GM19035 (cell line): ENCODE results near the gene CCDC63.

Experiments used
- ATAC-seq: cut with Tn5 transposase; IDR thresholded peaks from one replicate; pipeline ENCODE4 v1.9.1; 2021; ENCODE audit not compliant: unreplicated experiment

The CCDC63 gene

DNA sequence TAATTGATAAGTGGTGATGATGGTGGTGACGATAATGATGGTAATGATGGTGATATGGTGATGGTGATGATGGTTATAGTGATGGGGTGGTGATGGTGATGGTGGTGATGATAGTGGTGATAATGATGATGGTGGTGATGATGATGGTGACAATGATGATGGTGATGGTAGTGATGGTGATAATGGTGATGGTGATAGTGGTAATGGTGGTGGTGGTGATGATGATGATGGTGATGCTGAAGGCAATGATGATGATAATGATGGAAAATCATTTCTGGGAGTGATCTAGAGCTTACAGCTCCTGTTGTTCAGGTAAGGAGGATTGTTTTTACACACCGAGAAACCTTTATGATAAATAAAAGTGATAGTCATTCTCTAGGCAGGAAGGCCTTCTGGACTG, 33.9 kb downstream of the CCDC63 start:
- no peak for ATAC-seq

DNA sequence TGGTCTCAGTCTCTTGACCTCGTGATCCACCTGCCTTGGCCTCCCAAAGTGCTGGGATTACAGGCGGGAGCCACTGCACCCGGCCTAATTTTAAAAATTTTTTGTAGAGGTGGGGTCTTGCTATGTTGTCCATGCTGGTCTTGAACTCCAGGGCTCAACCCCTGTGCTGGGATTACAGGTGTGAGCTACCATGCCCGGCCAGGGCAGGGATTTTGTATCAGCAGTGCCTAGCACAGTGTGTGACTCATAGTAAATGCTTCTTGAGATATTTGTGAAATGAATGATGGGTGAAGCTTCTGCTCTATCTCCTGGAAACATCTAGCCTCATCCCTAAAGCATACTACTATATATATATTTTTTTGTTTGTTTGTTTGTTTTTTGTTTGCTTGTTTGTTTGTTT, 36.5 kb downstream of the CCDC63 start:
- no peak for ATAC-seq

DNA sequence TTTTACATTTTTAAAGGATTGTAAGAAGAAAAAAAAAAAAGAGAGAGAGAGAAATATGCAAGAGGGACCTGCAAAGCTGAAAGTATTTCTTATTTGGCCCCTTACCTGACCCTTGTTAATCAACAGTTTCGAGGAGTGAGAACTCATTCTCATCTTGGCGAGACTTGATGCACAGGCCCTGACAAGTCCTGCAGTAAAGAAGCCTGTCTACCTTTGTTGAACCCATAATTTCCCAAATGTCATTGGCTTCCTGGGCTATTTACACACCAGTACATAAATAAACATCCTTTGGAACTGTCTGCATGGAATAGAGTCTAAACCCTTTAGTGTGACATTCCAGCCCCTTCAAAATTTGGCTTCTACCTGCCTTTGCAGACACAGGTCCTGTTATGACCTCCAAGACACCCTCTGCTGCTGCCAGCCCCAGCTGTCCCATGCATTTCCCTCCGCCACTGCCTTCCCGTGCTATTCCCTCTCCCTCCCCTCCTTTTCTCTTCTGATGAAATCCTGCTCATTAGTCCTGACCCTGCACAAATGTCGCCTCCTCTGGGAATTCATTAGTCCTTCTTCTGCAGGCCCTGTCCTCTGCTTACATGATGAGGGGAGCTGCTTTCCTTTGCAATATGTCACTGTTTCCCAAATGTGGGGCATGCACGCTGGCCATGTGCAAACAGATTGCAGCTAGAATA, 38.5 kb downstream of the CCDC63 start:
- no peak for ATAC-seq

DNA sequence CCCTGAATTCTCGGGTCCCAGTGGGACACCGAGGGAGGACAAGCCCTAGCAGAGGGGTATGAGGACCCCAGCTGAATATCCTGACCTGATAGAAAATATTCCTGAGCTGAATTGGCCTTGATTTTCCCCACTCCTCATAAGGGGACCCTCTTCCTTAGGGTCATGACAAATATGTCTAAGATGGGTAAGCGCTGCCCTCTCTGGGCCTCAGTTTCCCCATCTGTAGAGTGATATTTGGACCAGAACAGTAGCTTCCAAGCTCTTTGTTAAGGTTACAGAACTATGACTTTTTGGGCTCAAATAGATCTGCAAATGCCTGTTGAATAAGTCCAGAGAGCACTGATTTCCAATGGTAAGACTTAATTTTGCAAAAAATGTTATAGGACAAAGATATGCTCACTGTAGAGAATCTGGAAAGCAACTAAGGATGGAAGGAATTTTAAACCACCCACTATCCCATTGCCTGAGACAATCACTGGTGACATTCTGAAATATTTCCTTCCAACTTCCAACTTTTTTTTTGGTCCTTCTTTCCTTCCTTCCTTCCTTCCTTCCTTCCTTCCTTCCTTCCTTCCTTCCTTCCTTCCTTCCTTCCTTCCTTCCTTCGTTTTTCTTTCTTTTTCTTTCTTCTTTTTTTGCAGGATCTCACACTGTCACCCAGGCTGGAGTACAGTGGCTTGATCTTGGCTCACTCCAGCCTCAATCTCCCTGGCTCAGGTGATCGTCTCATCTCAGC, 41.6 kb downstream of the CCDC63 start:
- ATAC-seq: no peak

DNA sequence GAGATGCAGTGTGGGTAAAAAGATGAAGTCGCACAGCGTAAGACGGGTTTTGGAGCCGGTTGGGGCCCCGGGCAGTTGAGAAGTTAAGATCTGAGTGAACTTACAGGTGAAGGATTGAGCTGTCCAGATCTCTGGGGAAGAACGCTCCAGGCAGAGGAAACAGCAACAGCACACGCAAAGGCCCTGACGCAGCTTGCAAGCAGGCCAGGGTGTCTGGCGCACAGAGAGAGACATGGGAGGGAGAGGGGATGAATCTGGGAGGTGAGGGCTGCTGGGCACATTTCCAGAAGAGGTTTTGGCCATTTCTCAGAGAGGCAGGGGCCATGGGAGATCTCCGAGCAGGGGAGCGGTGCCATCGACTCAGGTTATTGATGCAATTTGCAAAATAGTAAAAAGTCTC, 42.6 kb downstream of the CCDC63 start:
- ATAC-seq: no peak

DNA sequence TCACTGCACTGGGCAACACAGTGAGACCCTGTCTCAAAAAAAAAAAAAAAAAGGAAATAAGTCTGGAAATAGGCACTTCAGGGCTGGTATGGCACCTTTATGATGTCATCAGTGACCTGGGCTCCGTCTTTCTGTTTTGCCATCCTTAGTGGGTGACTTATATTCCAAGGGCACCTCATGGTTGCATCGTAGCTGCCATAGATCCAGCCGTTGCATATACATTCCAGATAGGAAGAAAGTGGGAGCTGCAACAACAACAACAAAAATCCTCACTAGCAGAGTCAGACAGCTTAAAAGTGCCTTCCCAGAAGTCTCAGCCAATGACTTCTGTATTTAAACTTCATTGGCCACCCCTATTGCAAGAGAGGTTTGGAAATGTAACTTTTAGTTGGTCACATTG, 47.2 kb downstream of the CCDC63 start:
- ATAC-seq: no peak

DNA sequence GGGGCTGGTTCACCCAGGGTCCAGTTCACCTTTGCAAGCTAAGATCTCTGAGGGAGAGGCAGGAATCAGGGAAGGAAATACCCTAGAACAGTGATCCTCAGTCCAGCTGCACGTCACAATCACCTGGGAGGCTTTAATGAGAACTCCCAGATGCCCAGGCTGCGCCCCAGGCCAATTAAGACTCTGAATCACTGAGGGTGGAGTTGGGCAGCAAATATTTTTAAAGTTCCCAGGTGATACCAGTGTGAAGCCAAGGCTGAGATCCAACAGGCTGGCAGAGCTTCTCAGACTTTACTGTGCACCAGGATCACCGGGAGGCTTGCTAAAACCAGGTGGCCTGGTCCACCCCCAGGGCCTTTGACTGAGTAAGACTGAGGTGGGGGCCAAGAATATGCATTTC, 49.8 kb downstream of the CCDC63 start:
- ATAC-seq: no peak

DNA sequence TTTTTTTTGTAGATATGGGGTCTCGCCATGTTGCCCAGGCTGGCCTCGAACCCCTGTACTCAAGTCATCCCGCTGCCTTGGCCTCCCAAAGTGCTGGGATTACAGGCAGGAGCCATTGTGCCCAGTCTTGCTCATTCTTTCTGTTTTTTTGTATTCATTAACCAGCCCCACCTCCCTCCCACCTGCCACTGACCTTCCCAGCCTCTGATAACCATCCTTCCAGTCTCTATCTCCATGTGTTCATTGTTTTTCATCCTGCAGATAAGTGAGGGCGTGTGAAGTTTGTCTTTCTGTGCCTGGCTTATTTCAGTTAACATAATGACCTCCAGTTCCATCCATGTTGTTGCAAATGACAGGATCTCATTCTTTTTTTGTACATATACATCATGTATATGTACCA, 54.6 kb downstream of the CCDC63 start:
- ATAC-seq: no peak

DNA sequence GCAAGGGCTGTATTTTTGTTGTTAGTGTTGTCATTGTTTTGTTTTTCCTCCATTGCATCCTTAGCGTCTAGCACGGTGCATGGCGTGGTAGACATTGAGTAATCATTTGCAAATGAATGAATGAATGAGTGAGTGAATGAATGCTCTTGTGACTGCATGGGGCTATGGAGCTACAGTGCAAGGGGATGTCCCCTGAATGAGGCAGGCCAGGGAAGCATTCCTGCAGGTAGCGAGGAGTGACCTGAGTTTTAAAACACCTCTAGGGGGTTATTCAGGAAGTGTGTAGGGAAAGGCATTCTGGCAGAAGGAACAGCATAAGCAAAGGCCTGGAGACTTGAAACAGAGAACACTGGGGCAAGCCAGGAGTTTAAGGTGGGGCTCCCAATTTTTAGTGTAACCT, 56.7 kb downstream of the CCDC63 start:
- ATAC-seq: no peak

DNA sequence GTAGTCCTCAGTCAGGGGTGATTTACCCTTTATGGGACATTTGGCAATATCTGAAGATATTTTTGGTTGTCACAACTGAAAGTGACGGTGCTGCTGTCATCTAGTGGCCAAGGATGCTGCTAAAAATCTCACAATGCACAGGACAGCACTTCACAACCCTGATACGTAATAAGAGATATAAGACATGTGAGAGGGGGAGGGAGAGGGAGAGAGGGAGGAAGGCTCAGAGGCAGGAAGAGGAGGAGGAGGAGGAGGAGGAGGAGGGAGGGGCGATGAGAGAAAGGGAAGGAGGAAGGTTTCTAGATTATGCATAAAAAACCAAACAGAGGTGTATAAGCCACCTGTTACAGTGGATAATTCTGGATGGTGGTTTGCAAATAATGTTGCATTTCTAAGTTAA, 59.3 kb downstream of the CCDC63 start:
- ATAC-seq: no peak

DNA sequence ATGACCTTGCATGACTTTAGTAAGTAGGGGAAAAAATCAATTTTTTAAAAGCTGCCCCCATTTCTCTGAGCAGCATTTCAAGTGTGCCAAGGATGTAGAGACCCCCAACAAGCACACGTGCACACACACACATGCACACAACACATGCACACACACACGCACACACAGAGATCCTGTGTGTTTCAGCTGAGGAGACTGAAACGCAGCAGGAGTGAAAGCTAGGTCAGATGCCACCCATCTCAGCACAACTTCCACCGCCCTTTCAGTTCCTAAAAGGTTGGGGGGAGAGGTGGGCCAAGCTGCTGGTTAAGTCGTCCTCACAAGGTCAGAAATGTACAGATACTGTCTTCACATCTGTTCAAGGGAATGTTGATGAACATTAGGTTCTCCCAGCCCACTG, 59.7 kb downstream of the CCDC63 start:
- ATAC-seq: no peak

DNA sequence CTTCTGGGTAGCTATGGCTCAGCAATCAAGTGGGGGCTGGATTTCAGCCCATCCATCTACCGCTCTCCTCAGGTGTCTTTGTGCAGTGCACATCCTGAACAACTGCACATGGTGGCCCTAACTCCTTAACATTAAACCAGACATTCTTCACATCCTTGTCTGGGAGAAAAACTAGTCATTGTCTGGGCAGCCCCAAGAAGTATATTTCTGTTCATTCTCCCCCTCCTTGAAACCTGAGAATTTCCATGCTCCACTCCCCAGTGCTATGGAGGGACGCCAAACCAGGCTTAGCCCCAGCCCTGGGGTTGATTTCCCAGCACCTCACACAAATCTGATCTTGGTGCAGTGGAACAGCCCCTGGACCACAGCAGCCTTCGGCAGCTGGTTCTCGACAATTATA, 60.2 kb downstream of the CCDC63 start:
- ATAC-seq: no peak

DNA sequence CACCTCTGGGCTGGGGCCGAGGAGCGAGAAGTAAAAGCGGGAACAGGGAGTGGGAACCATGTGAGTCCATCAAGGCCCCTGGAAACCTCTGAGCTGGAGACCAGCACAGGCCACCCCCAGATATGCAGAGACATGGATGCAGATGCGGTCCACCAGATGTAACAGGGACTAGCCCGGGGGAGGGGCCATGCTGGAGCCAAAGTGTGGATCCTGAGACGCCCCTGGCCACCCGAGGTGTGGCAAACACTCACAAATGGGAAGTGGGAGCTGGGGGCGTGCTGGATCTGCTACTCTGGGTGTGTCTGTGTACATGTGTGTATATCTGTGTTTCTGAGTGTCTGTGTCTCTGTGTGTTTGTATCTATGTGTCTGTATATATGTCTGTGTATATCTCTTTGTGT, 60.8 kb downstream of the CCDC63 start:
- no peak for ATAC-seq

DNA sequence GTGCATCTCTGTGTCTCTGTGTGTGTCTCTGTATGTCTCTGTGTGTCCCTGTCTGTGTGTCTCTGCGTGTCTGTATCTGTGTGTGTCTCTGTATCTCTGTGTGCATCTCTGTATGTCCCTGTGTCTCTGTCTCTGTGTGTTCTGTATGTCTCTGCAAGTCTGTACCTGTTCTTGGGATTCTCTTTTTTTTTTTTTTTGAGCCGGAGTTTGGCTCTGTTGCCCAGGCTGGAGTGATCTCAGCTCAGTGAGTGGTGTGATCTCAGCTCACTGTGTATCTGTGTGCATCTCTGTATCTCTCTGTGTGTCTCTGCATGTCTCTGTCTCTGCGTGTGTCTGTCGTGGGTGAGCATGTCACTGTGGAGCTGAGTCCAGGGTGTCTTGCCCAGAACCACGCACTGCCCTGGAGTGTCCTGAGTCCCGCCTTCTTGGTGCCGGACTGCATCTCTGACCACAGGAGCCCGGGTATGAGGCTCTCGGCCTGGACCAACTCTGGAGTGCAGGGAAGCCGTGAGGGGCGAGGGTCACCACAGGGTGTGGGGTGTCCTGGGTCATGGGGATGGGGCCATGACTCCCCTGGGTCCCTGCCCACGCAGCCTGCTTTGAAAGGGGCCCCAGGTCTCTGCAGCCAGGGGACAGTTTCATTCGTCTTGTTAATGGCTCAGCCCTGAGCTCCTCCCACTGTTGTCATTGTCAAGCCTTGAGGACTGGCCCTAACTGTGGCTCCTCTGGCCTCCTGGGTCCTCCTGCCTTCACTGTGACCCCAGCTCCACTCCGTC, 61.8 kb downstream of the CCDC63 start:
- no peak for ATAC-seq

DNA sequence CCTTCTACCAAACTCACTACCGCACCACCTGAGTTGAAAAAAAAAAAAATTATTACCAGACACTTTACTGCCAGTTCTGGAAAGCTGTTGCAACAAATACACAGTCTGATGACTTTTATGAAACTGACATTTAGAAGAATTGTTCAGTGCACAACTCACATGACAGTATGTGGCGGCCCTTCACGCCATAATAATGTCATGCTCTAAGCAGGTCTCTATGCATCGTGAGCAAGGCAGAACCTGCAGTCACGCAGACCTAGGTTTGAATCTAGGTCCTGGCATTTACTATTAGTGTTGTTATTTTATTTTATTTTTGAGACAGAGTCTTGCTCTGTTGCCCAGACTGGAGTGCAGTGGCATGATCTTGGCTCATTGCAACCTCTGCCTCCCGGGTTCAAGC, 65.5 kb downstream of the CCDC63 start:
- ATAC-seq: no peak

DNA sequence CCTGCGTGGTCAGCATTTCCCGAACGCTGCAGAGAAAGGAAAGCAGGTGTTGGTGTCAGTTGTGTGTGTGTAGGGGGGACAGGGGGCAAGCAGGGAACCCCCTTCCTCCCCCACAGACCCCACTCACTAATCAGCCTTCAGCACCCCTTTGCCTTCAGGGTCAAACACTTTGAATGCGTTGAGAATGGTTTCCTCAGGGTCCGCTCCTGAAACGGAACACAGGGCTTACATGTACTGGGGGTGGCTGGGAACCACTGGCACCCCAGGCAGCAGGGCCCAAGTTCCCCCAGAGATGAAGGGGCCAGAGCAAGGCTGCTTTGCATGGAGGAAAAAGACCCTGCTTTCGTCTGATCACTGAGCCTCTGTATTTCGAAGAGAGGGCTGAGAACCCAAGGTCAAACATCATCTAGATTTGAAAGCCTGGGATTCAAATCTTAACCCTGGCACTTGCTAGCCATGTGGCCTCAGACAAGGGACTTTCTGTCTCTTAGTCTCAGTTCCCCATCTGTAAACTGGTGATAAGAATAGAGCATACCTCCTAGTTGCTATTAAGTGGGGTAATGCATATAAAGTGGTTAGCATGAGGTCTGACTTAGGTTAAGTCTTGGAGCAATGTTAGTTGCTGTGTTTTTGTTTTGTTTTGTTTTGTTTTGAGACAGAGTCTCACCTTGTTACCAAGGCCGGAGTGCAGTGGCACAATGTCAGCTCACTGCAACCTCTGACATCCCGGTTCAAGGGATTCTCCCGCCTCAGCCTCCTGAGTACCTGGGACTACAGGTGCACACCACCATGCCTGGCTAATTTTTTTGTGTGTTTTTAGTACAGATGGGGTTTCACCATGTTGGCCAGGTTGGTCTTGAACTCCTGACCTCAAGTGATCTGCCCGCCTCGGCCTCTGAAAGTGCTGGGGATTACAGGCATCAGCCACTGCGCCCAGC, 66.6 kb downstream of the CCDC63 start:
- peak; percentile 96 for ATAC-seq

DNA sequence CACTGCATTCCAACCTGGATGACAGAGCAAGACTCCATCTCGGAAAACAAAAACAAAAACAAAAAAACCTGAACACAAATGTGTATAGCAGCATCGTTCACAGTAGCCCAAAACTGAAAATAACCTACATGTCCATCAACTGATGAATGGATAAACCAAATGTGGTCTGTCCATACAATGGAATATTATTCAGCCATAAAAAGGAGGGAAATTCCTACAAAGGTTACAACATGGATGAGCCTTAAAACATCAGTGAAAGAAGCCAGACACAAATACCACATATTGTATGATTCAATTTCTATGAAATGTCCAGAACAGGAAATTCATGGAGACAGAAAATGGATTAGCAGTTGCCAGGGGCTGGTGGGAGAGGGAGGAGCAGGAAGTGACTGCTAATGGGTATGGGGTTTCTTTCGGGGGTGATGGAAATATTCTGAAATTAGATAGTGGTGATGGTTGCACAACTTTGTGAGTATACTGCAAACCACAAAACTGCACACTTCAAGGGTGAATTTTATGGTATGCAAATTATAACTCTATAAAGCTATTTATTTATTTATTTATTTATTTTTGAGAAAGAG, 69.6 kb downstream of the CCDC63 start:
- ATAC-seq: no peak

DNA sequence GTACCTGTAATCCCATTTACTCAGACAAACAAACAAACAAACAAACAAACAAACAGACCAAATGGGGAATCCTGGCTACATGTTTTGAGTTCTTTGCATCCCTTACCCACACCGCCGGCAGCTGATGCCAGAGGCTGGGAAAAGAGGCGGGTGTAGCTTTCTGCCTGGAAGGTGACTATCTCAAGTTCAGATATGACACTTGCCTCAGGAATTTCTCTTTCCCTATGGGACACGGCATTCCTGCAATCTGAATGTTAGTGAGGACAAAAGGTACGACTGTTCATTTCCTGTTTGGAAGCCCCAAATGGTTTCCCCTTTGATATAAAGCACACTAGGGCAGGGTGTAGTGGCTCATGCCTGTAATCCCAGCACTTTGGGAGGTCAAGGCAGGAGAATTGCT, 70.7 kb downstream of the CCDC63 start:
- no peak for ATAC-seq

DNA sequence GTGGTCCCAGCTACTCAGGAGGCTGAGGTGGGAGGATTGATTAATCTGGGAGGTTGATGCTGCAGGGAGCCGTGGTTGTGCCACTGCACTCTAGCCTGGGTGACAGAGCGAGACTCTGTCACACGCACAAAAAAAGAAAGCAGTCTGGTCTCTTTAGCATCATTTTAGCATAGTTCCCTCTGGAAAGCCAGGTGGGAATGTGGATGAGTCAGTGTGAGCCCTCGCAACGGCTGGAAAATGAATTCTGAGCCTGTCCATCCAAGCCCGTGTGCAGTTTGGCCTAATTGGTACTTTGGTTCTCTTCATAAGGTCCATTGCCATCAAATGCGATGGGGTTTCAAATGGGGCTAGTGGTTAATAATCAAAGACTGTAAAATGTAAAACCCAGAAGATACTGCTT, 71.2 kb downstream of the CCDC63 start:
- ATAC-seq: no peak

DNA sequence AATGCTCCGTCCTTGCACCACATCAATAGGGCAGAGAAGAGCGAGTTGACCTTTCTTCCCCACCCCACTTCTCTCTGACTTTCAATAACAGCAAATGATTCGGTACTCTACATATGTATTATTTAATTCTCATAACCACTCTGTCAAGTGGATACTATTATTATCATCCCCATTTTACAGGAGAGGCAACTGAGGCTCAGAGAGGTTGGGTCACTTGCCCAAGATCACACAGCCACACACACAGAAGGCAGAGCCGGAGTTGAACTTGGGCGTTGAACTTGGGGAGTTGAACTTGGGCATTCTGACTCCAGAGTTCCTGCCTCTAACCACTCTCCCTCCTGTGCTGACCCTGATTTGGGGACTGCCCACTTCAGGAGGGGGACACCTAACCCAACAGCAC, 72.9 kb downstream of the CCDC63 start:
- no peak for ATAC-seq
